ENCODE results near the gene NUDT19. TPM values are rescaled to one million over a fixed set of nuclear protein-coding genes. Genes with fewer than 3 reads are reported as not detected.

NUDT19 gene
- total RNA-seq, 1 donor from 2014 or later, result 6.8 TPM

DNA sequence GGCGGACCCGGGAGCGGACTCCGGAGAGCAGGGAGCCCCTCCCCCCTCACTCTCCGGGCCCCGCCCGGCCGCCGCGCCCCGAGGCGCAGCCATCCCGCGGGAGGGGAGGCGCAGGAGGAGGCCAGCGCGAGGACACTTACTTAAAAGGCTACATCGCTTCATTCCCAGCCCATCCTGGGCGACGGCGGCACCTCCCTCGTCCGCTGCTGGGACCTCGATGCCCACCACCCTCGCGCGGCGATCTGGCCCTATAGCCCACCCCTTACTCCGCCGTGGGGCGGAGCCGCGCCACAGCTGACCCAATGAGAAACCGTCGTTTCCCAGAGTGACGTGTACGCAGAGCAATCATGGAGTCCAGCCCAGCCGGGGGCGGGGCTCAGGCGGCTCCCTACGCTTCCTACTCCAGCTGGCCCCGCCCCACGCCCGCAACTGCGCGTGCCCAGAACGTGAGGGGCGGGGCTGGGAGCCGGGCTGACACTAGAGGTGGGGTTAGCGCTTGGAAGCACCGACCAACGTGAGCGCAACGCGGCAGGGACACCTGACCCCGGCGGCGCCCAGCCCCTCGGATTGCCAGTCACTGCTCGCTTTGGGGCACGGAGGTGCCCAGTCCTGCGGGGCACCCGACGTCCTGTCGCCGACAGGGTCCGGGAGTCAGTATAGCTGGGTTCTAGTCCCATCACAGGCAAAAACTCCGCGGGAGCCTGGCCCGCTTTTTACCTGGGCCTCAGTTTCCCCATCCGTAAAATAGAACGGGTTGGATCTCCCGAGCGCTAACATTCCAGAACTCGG, 16.5 kb upstream of the NUDT19 start, which contains the start of gene ANKRD27:
Gene ANKRD27 (minus strand): TSS at position 250 of the 789 bp plus-strand sequence. CDS start 16,165 bp downstream, outside the sequence.
- H3K27me3 Mint-ChIP-seq (ENCODE audit: unreplicated experiment), result peaks cover 15% of the 10 kb centered on the region
- TF ChIP-seq, protein P1, sequence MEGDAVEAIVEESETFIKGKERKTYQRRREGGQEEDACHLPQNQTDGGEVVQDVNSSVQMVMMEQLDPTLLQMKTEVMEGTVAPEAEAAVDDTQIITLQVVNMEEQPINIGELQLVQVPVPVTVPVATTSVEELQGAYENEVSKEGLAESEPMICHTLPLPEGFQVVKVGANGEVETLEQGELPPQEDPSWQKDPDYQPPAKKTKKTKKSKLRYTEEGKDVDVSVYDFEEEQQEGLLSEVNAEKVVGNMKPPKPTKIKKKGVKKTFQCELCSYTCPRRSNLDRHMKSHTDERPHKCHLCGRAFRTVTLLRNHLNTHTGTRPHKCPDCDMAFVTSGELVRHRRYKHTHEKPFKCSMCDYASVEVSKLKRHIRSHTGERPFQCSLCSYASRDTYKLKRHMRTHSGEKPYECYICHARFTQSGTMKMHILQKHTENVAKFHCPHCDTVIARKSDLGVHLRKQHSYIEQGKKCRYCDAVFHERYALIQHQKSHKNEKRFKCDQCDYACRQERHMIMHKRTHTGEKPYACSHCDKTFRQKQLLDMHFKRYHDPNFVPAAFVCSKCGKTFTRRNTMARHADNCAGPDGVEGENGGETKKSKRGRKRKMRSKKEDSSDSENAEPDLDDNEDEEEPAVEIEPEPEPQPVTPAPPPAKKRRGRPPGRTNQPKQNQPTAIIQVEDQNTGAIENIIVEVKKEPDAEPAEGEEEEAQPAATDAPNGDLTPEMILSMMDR (IDR thresholded peaks at IDR 0.05), result no peak
- H3K4me3 Mint-ChIP-seq (ENCODE audit: unreplicated experiment), result peak within 1 kb of the TSS; percentile 90
- no peaks in the 10 kb centered on the region for H3K36me3 Mint-ChIP-seq (ENCODE audit: unreplicated experiment)
- H3K27ac Mint-ChIP-seq (ENCODE audit: unreplicated experiment), result peak within 1 kb of the TSS; percentile 50
- H3K9me3 Mint-ChIP-seq (ENCODE audit: unreplicated experiment), result no peaks in the 10 kb centered on the region
- H3K4me1 Mint-ChIP-seq (ENCODE audit: unreplicated experiment), result peaks cover 27% of the 10 kb centered on the region
- DNase-seq (ENCODE audit: extremely low spot score, unreplicated experiment), result peak; percentile 99

DNA sequence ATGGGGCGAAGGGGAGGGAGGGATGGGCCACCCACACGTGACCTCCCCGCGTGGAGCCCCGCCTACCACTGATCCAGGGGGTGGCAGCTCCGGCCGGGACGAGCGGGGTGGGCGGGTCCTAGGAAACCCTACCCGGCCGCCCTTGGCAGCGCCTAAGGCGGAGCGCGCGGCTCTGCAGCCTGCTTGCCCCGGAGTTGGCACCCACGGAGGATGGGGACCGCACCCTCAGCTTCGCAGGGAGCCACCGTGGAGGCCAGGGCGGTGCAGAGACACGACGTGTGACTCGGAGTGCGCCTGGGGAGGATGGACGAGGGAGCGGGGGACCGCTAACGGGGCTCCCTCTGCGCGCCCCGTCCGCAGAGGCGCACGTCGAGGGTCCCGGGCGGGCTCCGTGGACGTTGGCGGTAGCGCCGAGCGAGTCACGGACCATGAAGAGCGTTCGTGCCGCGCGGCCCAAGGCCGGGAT, 15.9 kb upstream of the NUDT19 start, which contains the start of gene RGS9BP:
Gene RGS9BP (plus strand): TSS at position 129 of the 466 bp plus-strand sequence. CDS start 416 bp downstream, outside the sequence.
- Mint-ChIP-seq H3K4me1 (ENCODE audit: unreplicated experiment) (peaks cover 24% of the 10 kb centered on the region), H3K4me3 (ENCODE audit: unreplicated experiment) (peak within 1 kb of the TSS; percentile 75), H3K36me3 (ENCODE audit: unreplicated experiment) (no peaks in the 10 kb centered on the region), H3K27me3 (ENCODE audit: unreplicated experiment) (peaks cover 15% of the 10 kb centered on the region), H3K27ac (ENCODE audit: unreplicated experiment) (peak within 1 kb of the TSS; percentile 14), H3K9me3 (ENCODE audit: unreplicated experiment) (no peaks in the 10 kb centered on the region)
- TF ChIP-seq, protein P1 (IDR thresholded peaks at IDR 0.05), result no peak
- DNase-seq (ENCODE audit: extremely low spot score, unreplicated experiment), result peak; percentile 89

DNA sequence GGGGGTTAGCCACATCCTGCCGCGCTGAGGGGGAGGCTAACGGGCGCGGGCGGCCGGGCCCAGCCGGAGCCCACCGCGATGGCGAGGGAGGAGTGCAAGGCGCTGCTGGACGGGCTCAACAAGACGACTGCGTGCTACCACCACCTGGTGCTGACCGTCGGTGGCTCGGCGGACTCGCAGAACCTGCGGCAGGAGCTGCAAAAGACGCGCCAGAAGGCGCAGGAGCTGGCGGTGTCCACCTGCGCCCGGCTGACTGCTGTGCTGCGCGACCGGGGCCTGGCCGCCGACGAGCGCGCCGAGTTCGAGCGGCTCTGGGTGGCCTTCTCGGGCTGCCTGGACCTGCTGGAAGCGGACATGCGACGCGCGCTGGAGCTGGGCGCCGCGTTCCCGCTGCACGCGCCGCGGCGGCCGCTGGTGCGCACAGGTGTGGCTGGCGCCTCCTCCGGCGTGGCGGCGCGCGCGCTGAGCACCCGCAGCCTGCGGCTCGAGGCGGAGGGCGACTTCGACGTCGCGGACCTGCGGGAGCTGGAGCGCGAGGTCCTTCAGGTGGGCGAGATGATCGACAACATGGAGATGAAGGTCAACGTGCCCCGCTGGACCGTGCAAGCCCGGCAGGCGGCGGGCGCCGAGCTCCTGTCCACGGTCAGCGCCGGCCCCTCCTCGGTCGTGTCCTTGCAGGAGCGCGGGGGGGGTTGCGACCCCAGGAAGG, 15.3 kb upstream of the NUDT19 start:
- H3K27ac Mint-ChIP-seq (ENCODE audit: unreplicated experiment), result no peak overlapping the region
- no peak for DNase-seq (ENCODE audit: extremely low spot score, unreplicated experiment)
- H3K9me3 Mint-ChIP-seq (ENCODE audit: unreplicated experiment), result no peaks in the 10 kb centered on the region
- peaks cover 24% of the 10 kb centered on the region for H3K4me1 Mint-ChIP-seq (ENCODE audit: unreplicated experiment)
- no peaks in the 10 kb centered on the region for H3K36me3 Mint-ChIP-seq (ENCODE audit: unreplicated experiment)
- peak overlapping the region; percentile 75 for H3K4me3 Mint-ChIP-seq (ENCODE audit: unreplicated experiment)
- TF ChIP-seq, protein P1 (IDR thresholded peaks at IDR 0.05), result no peak
- H3K27me3 Mint-ChIP-seq (ENCODE audit: unreplicated experiment), result peaks cover 21% of the 10 kb centered on the region

DNA sequence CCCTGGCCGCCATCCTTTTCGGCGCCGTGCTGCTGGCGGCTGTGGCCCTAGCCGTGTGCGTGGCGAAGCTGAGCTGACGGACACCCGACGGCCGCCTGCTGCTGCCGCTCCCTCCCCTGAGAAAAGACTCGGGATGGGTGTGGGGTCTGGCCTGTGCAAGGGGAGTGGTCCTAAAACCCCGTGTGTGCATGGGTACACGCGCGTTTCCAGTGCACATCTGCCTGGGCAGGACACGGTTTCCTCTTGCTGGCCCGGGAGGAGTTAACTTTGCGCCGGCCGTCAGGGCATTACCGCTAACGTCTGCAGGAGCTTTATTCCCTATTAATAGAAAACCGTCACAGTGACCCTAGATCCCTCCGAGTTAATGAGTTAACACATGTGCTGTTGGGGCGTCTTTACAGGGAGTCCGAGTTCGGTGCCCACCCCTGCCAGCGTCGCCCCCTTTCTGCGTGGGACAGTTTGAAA, 14.7 kb upstream of the NUDT19 start:
- peak overlapping the region; percentile 10 for H3K4me3 Mint-ChIP-seq (ENCODE audit: unreplicated experiment)
- TF ChIP-seq, protein P1 (IDR thresholded peaks at IDR 0.05), result no peak
- no peak for DNase-seq (ENCODE audit: extremely low spot score, unreplicated experiment)
- peaks cover 18% of the 10 kb centered on the region for H3K4me1 Mint-ChIP-seq (ENCODE audit: unreplicated experiment)
- H3K27ac Mint-ChIP-seq (ENCODE audit: unreplicated experiment), result no peak overlapping the region
- no peaks in the 10 kb centered on the region for H3K9me3 Mint-ChIP-seq (ENCODE audit: unreplicated experiment)
- no peaks in the 10 kb centered on the region for H3K36me3 Mint-ChIP-seq (ENCODE audit: unreplicated experiment)
- peaks cover 21% of the 10 kb centered on the region for H3K27me3 Mint-ChIP-seq (ENCODE audit: unreplicated experiment)
